ENCODE measurements around the gene MKRN2.

Gene MKRN2

GRCh38 chr3:12612514-12613226, 55.8 kb downstream of the MKRN2 start:
- no peak for TF ChIP-seq CTCF (IDR thresholded peaks at IDR 0.05)

GRCh38 chr3:12613250-12613649, 56.4 kb downstream of the MKRN2 start:
- no peak for TF ChIP-seq CTCF (IDR thresholded peaks at IDR 0.05)

- no peak for TF ChIP-seq CTCF (IDR thresholded peaks at IDR 0.05)
These were observed 58.4 kb downstream of the MKRN2 start for GRCh38 chr3:12615266-12615665.

GRCh38 chr3:12618426-12618825, 61.5 kb downstream of the MKRN2 start:
- TF ChIP-seq CTCF (IDR thresholded peaks at IDR 0.05) = no peak

- TF ChIP-seq CTCF (IDR thresholded peaks at IDR 0.05) = no peak
These were observed 63.4 kb downstream of the MKRN2 start for GRCh38 chr3:12620305-12620704.

GRCh38 chr3:12620729-12621128, 63.8 kb downstream of the MKRN2 start:
- TF ChIP-seq CTCF (IDR thresholded peaks at IDR 0.05) = no peak

GRCh38 chr3:12622335-12622734, 65.4 kb downstream of the MKRN2 start:
- no peak for TF ChIP-seq CTCF (IDR thresholded peaks at IDR 0.05)

- TF ChIP-seq CTCF (IDR thresholded peaks at IDR 0.05) = no peak
These were observed 67.2 kb downstream of the MKRN2 start for GRCh38 chr3:12624056-12624455.
